Keratinocyte (primary cell): ENCODE results near the gene TIGD7. TPM values are rescaled to one million over a fixed set of nuclear protein-coding genes. Genes with fewer than 3 reads are reported as not detected.

Experiments
- DNase-seq: peaks from one replicate; pipeline ENCODE4 v3.0.0-alpha.2; 2011; ENCODE audit warnings: low read depth, missing footprints, low spot score
- FAIRE-seq: peaks from 2 replicates; lab custom pipeline; 2011; peaks lifted over from hg19 to GRCh38; lab: Jason Lieb, UNC
- H2AFZ ChIP-seq: 2 replicates; pipeline ENCODE4 v1.6.0; 2012; ENCODE audit warnings: low read length, control low read depth, inconsistent platforms; ENCODE audit not compliant: control insufficient read depth
- H3K27ac ChIP-seq: 2 replicates; pipeline ENCODE4 v1.5.1; 2011; ENCODE audit warnings: low read length; ENCODE audit not compliant: control insufficient read depth, insufficient read depth
- H3K27me3 ChIP-seq: 3 replicates; pipeline ENCODE4 v1.6.0; 2011; ENCODE audit warnings: low read length; ENCODE audit not compliant: control insufficient read depth, insufficient read depth; ENCODE audit errors: extremely low read depth
- H3K36me3 ChIP-seq, 2 experiments: 2 replicates in 1 of 2; 3 replicates in 1 of 2; pipeline ENCODE4 v1.5.1; 2011; ENCODE audit warnings: low read length in 2 of 2, mild to moderate bottlenecking in 1 of 2; ENCODE audit not compliant: control insufficient read depth in 2 of 2, insufficient read depth in 2 of 2; ENCODE audit errors: extremely low read depth in 1 of 2
- H3K4me1 ChIP-seq: 3 replicates; pipeline ENCODE4 v1.5.1; 2011; ENCODE audit warnings: low read length; ENCODE audit not compliant: control insufficient read depth, insufficient read depth; ENCODE audit errors: extremely low read depth
- H3K4me2 ChIP-seq: 3 replicates; pipeline ENCODE4 v1.6.0; 2011; ENCODE audit warnings: low read depth, low read length; ENCODE audit not compliant: control insufficient read depth, insufficient read depth; ENCODE audit errors: extremely low read depth
- H3K4me3 ChIP-seq, 3 experiments: fragments of 200-600 bp in 1 of 3; sonication (generic) in 1 of 3; 2 replicates in 2 of 3; 3 replicates in 1 of 3; pipeline ENCODE4 v1.5.1; 2011 to 2016; ENCODE audit warnings: low read length in 3 of 3, mild to moderate bottlenecking in 3 of 3, control low read depth in 2 of 3, inconsistent platforms in 1 of 3, low read depth in 1 of 3, mixed read lengths in 1 of 3, mixed run types in 1 of 3, moderate library complexity in 1 of 3; ENCODE audit not compliant: control insufficient read depth in 2 of 3, insufficient read depth in 2 of 3; ENCODE audit errors: extremely low read depth in 1 of 3
- H3K79me2 ChIP-seq: 2 replicates; pipeline ENCODE4 v1.6.0; 2012; ENCODE audit warnings: low read length; ENCODE audit not compliant: control insufficient read depth, insufficient read depth
- H3K9ac ChIP-seq: 3 replicates; pipeline ENCODE4 v1.6.0; 2011; ENCODE audit warnings: low read length; ENCODE audit not compliant: control insufficient read depth, insufficient read depth; ENCODE audit errors: extremely low read depth
- H3K9me1 ChIP-seq: 3 replicates; pipeline ENCODE4 v1.6.0; 2011; ENCODE audit warnings: low read length; ENCODE audit not compliant: control insufficient read depth, insufficient read depth; ENCODE audit errors: extremely low read depth
- H3K9me3 ChIP-seq: 2 replicates; pipeline ENCODE4 v1.5.1; 2012; ENCODE audit warnings: low read depth, low read length; ENCODE audit not compliant: control insufficient read depth
- H4K20me1 ChIP-seq: 3 replicates; pipeline ENCODE4 v1.6.0; 2011; ENCODE audit warnings: low read length; ENCODE audit not compliant: control insufficient read depth, insufficient read depth; ENCODE audit errors: extremely low read depth
- CTCF ChIP-seq, 3 experiments: IDR thresholded peaks in 1 of 3; conservative IDR thresholded peaks in 1 of 3; optimal IDR thresholded peaks in 1 of 3; 2 replicates in 2 of 3; 3 replicates in 1 of 3; pipeline versions ENCODE3 to v1.5.1; 2011; ENCODE audit warnings: low read length in 3 of 3, mild to moderate bottlenecking in 3 of 3, moderate library complexity in 2 of 3, control low read depth in 1 of 3, inconsistent platforms in 1 of 3; ENCODE audit not compliant: insufficient read depth in 2 of 3; ENCODE audit errors: extremely low read depth in 1 of 3
- EZH2 ChIP-seq: IDR thresholded peaks from one replicate; pipeline ENCODE4 v1.6.1; 2012; ENCODE audit warnings: inconsistent platforms, mild to moderate bottlenecking, low read length, moderate library complexity
- dilution Hi-C: fragments of 300-500 bp; cut with MboI; formaldehyde crosslinking; loops from one replicate; pipeline ENCODE4 v1.7.0; 2020; ENCODE audit warnings: low sequenced_read_pairs; ENCODE audit not compliant: extremely low pct_ligation_motif_present
- polyA plus RNA-seq, 5 experiments: library from polyadenylated mRNA; depleted of rRNA in 3 of 5; stranded (reverse) in 3 of 5; stranded (forward) in 1 of 5; unstranded in 1 of 5; fragments of >200 nt; gene quantifications; 1 replicate in 1 of 5; 2 replicates in 3 of 5; 3 replicates in 1 of 5; pipeline versions ENCODE4 v1.2.1 to v1.2.3, GENCODE V29; 2011 to 2012; ENCODE audit warnings: missing spikeins in 2 of 5, low read depth in 1 of 5, low replicate concordance in 1 of 5

Gene TIGD7
- polyA plus RNA-seq, 1 donor (not counting 4 experiments of a cell fraction or from before 2014, with no cell fraction given), result 1.6 TPM

- dilution Hi-C loops, result no loop called here
- DNase-seq, result no peak
- Histone ChIP-seq H3K9me1 (no peaks in the 10 kb centered on the region), H3K4me1 (no peaks in the 10 kb centered on the region), H3K9ac (no peak overlapping the region), H2AFZ (no peak overlapping the region), H3K9me3 (peaks cover 40% of the 10 kb centered on the region), H4K20me1 (no peaks in the 10 kb centered on the region), H3K27ac (no peak overlapping the region), H3K79me2 (peaks cover 26% of the 10 kb centered on the region), H3K36me3 (peaks cover 35 to 42% of the 10 kb centered on the region in 2 experiments), H3K27me3 (no peaks in the 10 kb centered on the region), H3K4me3 (no peak overlapping the region), H3K4me2 (no peak overlapping the region)
- FAIRE-seq, result no peak
- TF ChIP-seq CTCF (optimal IDR thresholded peaks at IDR 0.05 in 1 of 3, IDR thresholded peaks at IDR 0.05 in 1 of 3, conservative IDR thresholded peaks at IDR 0.05 in 1 of 3; ENCODE audit: extremely low read depth in 1 of 3, insufficient read depth in 2 of 3, low read length in 3 of 3), result no peak
- TF ChIP-seq EZH2, result no peak
Observed at GRCh38 chr16:3292604-3293003, 12.6 kb downstream of the TIGD7 start.

GRCh38 chr16:3289998-3290673 lies 15.1 kb downstream of the TIGD7 start:
- no peak overlapping the region for H3K27ac ChIP-seq
- no peak overlapping the region for H3K4me3 ChIP-seq
- H3K9ac ChIP-seq, result no peak overlapping the region
- peaks cover 35% of the 10 kb centered on the region for H3K9me3 ChIP-seq
- no peaks in the 10 kb centered on the region for H4K20me1 ChIP-seq
- H3K4me1 ChIP-seq, result peaks cover 2% of the 10 kb centered on the region
- no peak for TF ChIP-seq CTCF (optimal IDR thresholded peaks at IDR 0.05 in 1 of 3, IDR thresholded peaks at IDR 0.05 in 1 of 3, conservative IDR thresholded peaks at IDR 0.05 in 1 of 3; ENCODE audit: extremely low read depth in 1 of 3, insufficient read depth in 2 of 3, low read length in 3 of 3)
- peaks cover 39 to 54% of the 10 kb centered on the region in 2 experiments for H3K36me3 ChIP-seq
- no peak for FAIRE-seq
- no peak overlapping the region for H2AFZ ChIP-seq
- DNase-seq, result no peak
- dilution Hi-C loops, result no loop called here
- H3K27me3 ChIP-seq, result no peaks in the 10 kb centered on the region
- H3K9me1 ChIP-seq, result no peaks in the 10 kb centered on the region
- peaks cover 47% of the 10 kb centered on the region for H3K79me2 ChIP-seq
- H3K4me2 ChIP-seq, result no peak overlapping the region
